HepG2 (cell line): ENCODE data around the gene ACAA2. TPM values are rescaled to one million over a fixed set of nuclear protein-coding genes. Genes with fewer than 3 reads are reported as not detected.

ENCODE experiments used
- ATAC-seq: fragments of 200-7000 bp; cut with Tn5 transposase; 3 replicates; pipeline ENCODE4 v1.9.1; 2020; ENCODE audit warnings: mild to moderate bottlenecking, moderate library complexity
- BruUV-seq: library from RNA; stranded (reverse); fragments of 400-500 nt; replicated peaks from 2 replicates; lab custom pipeline; 2021; lab: Mats Ljungman, UMichigan
- CTCF ChIA-PET: fragments of 300-600 bp; formaldehyde crosslinking; extraction: SDS; loops from one replicate; lab custom pipeline; 2021; ENCODE audit warnings: low total read pairs, inconsistent platforms, low intra/inter-chr PET ratio; lab: Yijun Ruan, JAX
- POLR2A ChIA-PET: fragments of 350-600 bp; sonication (Branson Sonifier 250); formaldehyde crosslinking; loops from one replicate; lab custom pipeline; 2020; ENCODE audit warnings: antibody characterized with exemption, inconsistent platforms; lab: Yijun Ruan, JAX
- DNase-seq: peaks from one replicate; pipeline ENCODE4 v3.0.0-alpha.2; 2015; ENCODE audit warnings: low spot score
- FAIRE-seq: peaks from 3 replicates; lab custom pipeline; 2011; peaks lifted over from hg19 to GRCh38; lab: Jason Lieb, UNC
- H2AFZ ChIP-seq: one replicate; pipeline ENCODE4 v1.6.1; 2011; ENCODE audit warnings: low read length, inconsistent platforms
- H3K27ac ChIP-seq: fragments of 300-600 bp; 3 replicates; pipeline ENCODE4 v1.8.0; 2011; ENCODE audit warnings: mixed run types, mild to moderate bottlenecking, mixed read lengths, low read length, inconsistent platforms; ENCODE audit not compliant: insufficient read depth; ENCODE audit errors: extremely low read length
- H3K27me3 ChIP-seq, 2 experiments: fragments of 200-600 bp in 1 of 2; 2 replicates in 1 of 2; 3 replicates in 1 of 2; pipeline versions ENCODE4 v1.6.0 to v1.8.0; 2011; ENCODE audit warnings: low read length in 2 of 2, mild to moderate bottlenecking in 2 of 2, moderate library complexity in 2 of 2, inconsistent platforms in 1 of 2; ENCODE audit not compliant: insufficient read depth in 2 of 2, control insufficient read depth in 1 of 2
- H3K36me3 ChIP-seq, 2 experiments: fragments of 200-600 bp in 1 of 2; replicated peaks in 1 of 2; 2 replicates in 1 of 2; 3 replicates in 1 of 2; pipeline versions ENCODE4 v1.5.1 to v1.8.0; 2011; ENCODE audit warnings: low read length in 2 of 2, inconsistent platforms in 1 of 2; ENCODE audit not compliant: insufficient read depth in 2 of 2, control insufficient read depth in 1 of 2
- H3K4me1 ChIP-seq: 2 replicates; pipeline ENCODE4 v1.5.1; 2012; ENCODE audit warnings: low read length, inconsistent platforms; ENCODE audit not compliant: insufficient read depth
- H3K4me2 ChIP-seq: 2 replicates; pipeline ENCODE4 v1.6.0; 2011; ENCODE audit warnings: low read depth, low read length, inconsistent platforms
- H3K4me3 ChIP-seq, 3 experiments: fragments of 200-600 bp in 1 of 3; sonication (generic), shearing (Covaris generic) in 1 of 3; replicated peaks in 1 of 3; 2 replicates each; pipeline ENCODE4 v1.5.1; 2011 to 2016; ENCODE audit warnings: low read length in 3 of 3, inconsistent platforms in 2 of 3, low read depth in 2 of 3, mild to moderate bottlenecking in 2 of 3, control low read depth in 1 of 3, mixed read lengths in 1 of 3; ENCODE audit not compliant: insufficient read depth in 1 of 3
- H3K79me2 ChIP-seq: one replicate; pipeline ENCODE4 v1.6.1; 2011; ENCODE audit warnings: low read length, inconsistent platforms; ENCODE audit not compliant: insufficient read depth
- H3K9ac ChIP-seq: 2 replicates; pipeline ENCODE4 v1.6.0; 2011; ENCODE audit warnings: mild to moderate bottlenecking, low read depth, low read length, inconsistent platforms; ENCODE audit not compliant: insufficient read depth
- H3K9me3 ChIP-seq: 2 replicates; pipeline ENCODE4 v1.5.1; 2012; ENCODE audit warnings: mild to moderate bottlenecking, low read length
- H4K20me1 ChIP-seq: 2 replicates; pipeline ENCODE4 v1.6.0; 2011; ENCODE audit warnings: inconsistent platforms, mild to moderate bottlenecking, low read length, moderate library complexity; ENCODE audit not compliant: insufficient read depth
- ESRRA ChIP-seq: sonication (generic); formaldehyde crosslinking; IDR thresholded peaks from 2 replicates; pipeline ENCODE4 v1.5.1; 2020; ENCODE audit warnings: mild to moderate bottlenecking, low read depth, missing genetic modification reagents
- STAG1 ChIP-seq: sonication (generic); formaldehyde crosslinking; IDR thresholded peaks from 2 replicates; pipeline ENCODE4 v1.4.0; 2020; ENCODE audit warnings: missing genetic modification reagents
- THYN1 ChIP-seq: sonication (generic); formaldehyde crosslinking; IDR thresholded peaks from 2 replicates; pipeline ENCODE4 v1.8.1; 2023; ENCODE audit warnings: low read depth, mild to moderate bottlenecking, moderate library complexity, missing genetic modification reagents, borderline replicate concordance
- ZBTB38 ChIP-seq: sonication (generic); formaldehyde crosslinking; IDR thresholded peaks from 2 replicates; pipeline ENCODE4 v1.5.1; 2020; ENCODE audit warnings: mild to moderate bottlenecking, missing genetic modification reagents
- ZFP36 ChIP-seq: fragments of 150-350 bp; IDR thresholded peaks from 2 replicates; pipeline ENCODE4 v1.6.1; 2018; ENCODE audit warnings: borderline replicate concordance, low read length, low read depth; ENCODE audit not compliant: partially characterized antibody
- WGBS: methylation state at CpG from one replicate; pipeline ENCODE4 v1.1.6; 2017; ENCODE audit warnings: low lambda C conversion rate; 5-methylcytosine and 5-hydroxymethylcytosine counted together
- in situ Hi-C: cut with HindIII; loops from 2 replicates; pipeline ENCODE4 v1.10.0; 2017; ENCODE audit warnings: low pct_unique_long_range_greater_than_20kb; ENCODE audit not compliant: extremely low pct_ligation_motif_present
- intact Hi-C: fragments of 100-400 bp; cut with micrococcal nuclease; formaldehyde crosslinking; loops from one replicate; pipeline ENCODE4 v1.10.0; 2022; ENCODE audit not compliant: unreplicated experiment
- polyA plus RNA-seq, 8 experiments: library from polyadenylated mRNA; depleted of rRNA in 3 of 8; stranded (reverse) in 7 of 8; unstranded in 1 of 8; fragments of >200 nt; fragmentation: Illumina TruSeq in 4 of 8; extraction: Trizol in 4 of 8; gene quantifications; 2 replicates each; pipeline versions ENCODE4 v1.2.1 to v1.2.3, GENCODE V29; 2011 to 2016; ENCODE audit warnings: low read depth in 4 of 8, missing spikeins in 1 of 8, mixed read lengths in 1 of 8; ENCODE audit not compliant: insufficient read depth in 1 of 8
- total RNA-seq, 5 experiments: library from RNA; depleted of rRNA; stranded (reverse); fragments of >200 nt; fragmentation: Illumina TruSeq; extraction: Trizol; gene quantifications; 2 replicates each; pipeline ENCODE4 v1.2.3, GENCODE V29; 2016; ENCODE audit warnings: low read depth in 1 of 5
- TF ChIP-seq, protein P1 (sequence below): sonication (generic); formaldehyde crosslinking; IDR thresholded peaks from 2 replicates; pipeline ENCODE4 v1.4.0; 2020; ENCODE audit warnings: missing genetic modification reagents, borderline replicate concordance
- TF ChIP-seq, protein P2 (sequence below): sonication (generic); formaldehyde crosslinking; IDR thresholded peaks from 2 replicates; pipeline ENCODE4 v1.8.0; 2022; ENCODE audit warnings: mild to moderate bottlenecking, missing genetic modification reagents, moderate library complexity
- TF ChIP-seq, protein P3 (sequence below): sonication (generic); formaldehyde crosslinking; IDR thresholded peaks from 2 replicates; pipeline ENCODE4 v1.5.0; 2020; ENCODE audit warnings: mild to moderate bottlenecking, missing genetic modification reagents, moderate library complexity
- TF ChIP-seq, protein P4 (sequence below): sonication (generic); formaldehyde crosslinking; IDR thresholded peaks from 2 replicates; pipeline ENCODE4 v1.4.0; 2020; ENCODE audit warnings: mild to moderate bottlenecking, missing genetic modification reagents

Gene ACAA2
- total and polyA plus RNA-seq, 2 of the 13 experiments (the other 11 are each of a cell fraction or from before 2014, with no cell fraction given) = 51.6 to 182 TPM

DNA sequence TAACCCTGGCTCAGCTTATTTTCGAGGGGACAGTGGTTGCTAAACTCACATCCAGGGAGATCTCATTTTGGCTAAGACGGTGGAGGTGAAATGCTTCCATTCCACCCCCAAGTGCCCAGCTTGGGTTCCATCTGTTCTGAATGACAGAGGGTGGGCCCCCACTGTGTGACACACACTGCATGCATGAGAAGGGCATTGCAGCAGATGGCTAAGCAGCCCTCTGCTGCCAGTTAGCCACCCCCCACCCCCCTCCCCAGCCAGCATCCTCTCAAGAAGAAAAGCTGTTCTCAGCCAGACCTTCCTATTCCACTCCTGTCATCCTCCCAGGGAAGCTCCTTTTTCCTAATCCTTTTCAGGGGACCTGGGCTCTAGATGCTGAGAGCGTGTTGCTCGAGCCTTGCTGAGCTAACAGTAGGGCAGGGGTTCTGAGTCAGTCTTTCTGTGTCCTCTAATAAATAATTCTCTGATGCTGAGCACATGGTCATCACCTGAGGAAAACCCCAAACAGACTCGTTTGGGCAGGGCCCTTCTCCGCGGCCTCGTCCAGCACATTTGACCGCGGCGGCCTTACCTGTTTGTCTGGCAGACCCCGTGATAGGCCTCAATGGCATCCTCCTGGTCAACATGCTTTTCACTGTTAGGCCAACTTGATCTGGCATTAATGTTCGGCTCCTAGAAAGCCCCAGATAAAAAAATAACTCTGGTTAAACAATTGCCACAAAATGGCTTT, 49.5 kb upstream of the ACAA2 start (continued):
- TF ChIP-seq, protein P1, sequence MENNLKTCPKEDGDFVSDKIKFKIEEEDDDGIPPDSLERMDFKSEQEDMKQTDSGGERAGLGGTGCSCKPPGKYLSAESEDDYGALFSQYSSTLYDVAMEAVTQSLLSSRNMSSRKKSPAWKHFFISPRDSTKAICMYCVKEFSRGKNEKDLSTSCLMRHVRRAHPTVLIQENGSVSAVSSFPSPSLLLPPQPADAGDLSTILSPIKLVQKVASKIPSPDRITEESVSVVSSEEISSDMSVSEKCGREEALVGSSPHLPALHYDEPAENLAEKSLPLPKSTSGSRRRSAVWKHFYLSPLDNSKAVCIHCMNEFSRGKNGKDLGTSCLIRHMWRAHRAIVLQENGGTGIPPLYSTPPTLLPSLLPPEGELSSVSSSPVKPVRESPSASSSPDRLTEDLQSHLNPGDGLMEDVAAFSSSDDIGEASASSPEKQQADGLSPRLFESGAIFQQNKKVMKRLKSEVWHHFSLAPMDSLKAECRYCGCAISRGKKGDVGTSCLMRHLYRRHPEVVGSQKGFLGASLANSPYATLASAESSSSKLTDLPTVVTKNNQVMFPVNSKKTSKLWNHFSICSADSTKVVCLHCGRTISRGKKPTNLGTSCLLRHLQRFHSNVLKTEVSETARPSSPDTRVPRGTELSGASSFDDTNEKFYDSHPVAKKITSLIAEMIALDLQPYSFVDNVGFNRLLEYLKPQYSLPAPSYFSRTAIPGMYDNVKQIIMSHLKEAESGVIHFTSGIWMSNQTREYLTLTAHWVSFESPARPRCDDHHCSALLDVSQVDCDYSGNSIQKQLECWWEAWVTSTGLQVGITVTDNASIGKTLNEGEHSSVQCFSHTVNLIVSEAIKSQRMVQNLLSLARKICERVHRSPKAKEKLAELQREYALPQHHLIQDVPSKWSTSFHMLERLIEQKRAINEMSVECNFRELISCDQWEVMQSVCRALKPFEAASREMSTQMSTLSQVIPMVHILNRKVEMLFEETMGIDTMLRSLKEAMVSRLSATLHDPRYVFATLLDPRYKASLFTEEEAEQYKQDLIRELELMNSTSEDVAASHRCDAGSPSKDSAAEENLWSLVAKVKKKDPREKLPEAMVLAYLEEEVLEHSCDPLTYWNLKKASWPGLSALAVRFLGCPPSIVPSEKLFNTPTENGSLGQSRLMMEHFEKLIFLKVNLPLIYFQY = no peak
- TF ChIP-seq, protein P2, sequence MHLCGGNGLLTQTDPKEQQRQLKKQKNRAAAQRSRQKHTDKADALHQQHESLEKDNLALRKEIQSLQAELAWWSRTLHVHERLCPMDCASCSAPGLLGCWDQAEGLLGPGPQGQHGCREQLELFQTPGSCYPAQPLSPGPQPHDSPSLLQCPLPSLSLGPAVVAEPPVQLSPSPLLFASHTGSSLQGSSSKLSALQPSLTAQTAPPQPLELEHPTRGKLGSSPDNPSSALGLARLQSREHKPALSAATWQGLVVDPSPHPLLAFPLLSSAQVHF (CRISPR knock-in tag) = no peak
- no peak for TF ChIP-seq ZBTB38 (CRISPR knock-in tag)
- TF ChIP-seq ZFP36 = no peak
- no peak for TF ChIP-seq THYN1 (CRISPR knock-in tag)
- TF ChIP-seq, all 625 proteins: peak for 0

DNA sequence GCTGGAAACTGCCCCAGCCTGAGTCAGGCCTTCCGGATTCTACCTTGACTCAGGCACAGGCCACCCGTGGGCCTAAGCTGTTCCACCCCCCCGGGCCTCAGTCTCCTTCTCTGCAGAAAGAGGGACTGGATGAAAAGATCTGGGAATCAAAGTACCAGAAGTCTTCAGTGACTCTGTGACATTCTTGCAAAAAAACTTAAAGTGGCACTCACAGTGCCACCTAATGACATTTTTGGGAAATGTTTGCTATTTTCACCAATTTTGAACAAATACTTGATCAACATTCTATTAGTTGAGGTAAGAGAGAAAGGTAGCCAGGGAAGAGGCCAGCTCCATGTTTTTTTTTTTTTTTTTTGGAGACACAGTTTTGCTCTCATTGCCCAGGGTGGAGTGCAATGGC, 48.3 kb upstream of the ACAA2 start:
- no peaks in the 10 kb centered on the region for H3K9me3 ChIP-seq
- H3K27ac ChIP-seq = no peak overlapping the region
- H3K9ac ChIP-seq = no peak overlapping the region
- intact Hi-C loops (no loop called here), in situ Hi-C loops (no loop called here)
- H3K4me2 ChIP-seq = no peak overlapping the region
- WGBS = 74% methylated on average over 3 of the region's 3 CpGs
- DNase-seq (no peak), FAIRE-seq (no peak), ATAC-seq (no peak)
- TF ChIP-seq, protein P3, sequence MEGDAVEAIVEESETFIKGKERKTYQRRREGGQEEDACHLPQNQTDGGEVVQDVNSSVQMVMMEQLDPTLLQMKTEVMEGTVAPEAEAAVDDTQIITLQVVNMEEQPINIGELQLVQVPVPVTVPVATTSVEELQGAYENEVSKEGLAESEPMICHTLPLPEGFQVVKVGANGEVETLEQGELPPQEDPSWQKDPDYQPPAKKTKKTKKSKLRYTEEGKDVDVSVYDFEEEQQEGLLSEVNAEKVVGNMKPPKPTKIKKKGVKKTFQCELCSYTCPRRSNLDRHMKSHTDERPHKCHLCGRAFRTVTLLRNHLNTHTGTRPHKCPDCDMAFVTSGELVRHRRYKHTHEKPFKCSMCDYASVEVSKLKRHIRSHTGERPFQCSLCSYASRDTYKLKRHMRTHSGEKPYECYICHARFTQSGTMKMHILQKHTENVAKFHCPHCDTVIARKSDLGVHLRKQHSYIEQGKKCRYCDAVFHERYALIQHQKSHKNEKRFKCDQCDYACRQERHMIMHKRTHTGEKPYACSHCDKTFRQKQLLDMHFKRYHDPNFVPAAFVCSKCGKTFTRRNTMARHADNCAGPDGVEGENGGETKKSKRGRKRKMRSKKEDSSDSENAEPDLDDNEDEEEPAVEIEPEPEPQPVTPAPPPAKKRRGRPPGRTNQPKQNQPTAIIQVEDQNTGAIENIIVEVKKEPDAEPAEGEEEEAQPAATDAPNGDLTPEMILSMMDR (CRISPR knock-in tag) = peak; percentile 38
- peak; percentile 54 for TF ChIP-seq STAG1
- no peak for TF ChIP-seq ESRRA (CRISPR knock-in tag)
- TF ChIP-seq, protein P4, sequence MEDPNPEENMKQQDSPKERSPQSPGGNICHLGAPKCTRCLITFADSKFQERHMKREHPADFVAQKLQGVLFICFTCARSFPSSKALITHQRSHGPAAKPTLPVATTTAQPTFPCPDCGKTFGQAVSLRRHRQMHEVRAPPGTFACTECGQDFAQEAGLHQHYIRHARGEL (CRISPR knock-in tag) = no peak
- CTCF ChIA-PET = interaction anchor here (0.9 kb wide), 1 partner anchor 351 kb away, joined by 3 read pairs; no protein-coding TSS in a partner anchor
- H3K36me3 ChIP-seq = no peaks in the 10 kb centered on the region; a peak in 1 of 5 replicates
- POLR2A ChIA-PET = no interaction called here
- H3K79me2 ChIP-seq = no peaks in the 10 kb centered on the region
- peaks cover 16% of the 10 kb centered on the region for H3K4me1 ChIP-seq
- no peak overlapping the region for H3K4me3 ChIP-seq
- BruUV-seq = no TSS peak
- H2AFZ ChIP-seq = no peak overlapping the region
- H4K20me1 ChIP-seq = no peaks in the 10 kb centered on the region
- no peaks in the 10 kb centered on the region for H3K27me3 ChIP-seq
